H1 (cell line): ENCODE data around the gene LFNG. TPM values are rescaled to one million over a fixed set of nuclear protein-coding genes. Genes with fewer than 3 reads are reported as not detected.

Experiments
- KDM4A ChIP-seq: IDR thresholded peaks from one replicate; pipeline ENCODE4 v1.7.1; 2012; ENCODE audit warnings: low read depth, mild to moderate bottlenecking, moderate library complexity, low read length, inconsistent platforms; ENCODE audit not compliant: severe bottlenecking
- RAD21 ChIP-seq, 2 experiments: IDR thresholded peaks in 1 of 2; conservative IDR thresholded peaks in 1 of 2; 2 replicates each; pipeline ENCODE4 v1.6.1; 2011; ENCODE audit warnings: low read depth in 2 of 2, low read length in 2 of 2, improper control_type of control experiment in 1 of 2, inconsistent platforms in 1 of 2, mild to moderate bottlenecking in 1 of 2, moderate library complexity in 1 of 2
- TAF1 ChIP-seq: IDR thresholded peaks from 2 replicates; pipeline ENCODE4 v1.6.1; 2011; ENCODE audit warnings: mild to moderate bottlenecking, low read depth, low read length
- polyA plus RNA-seq, 7 experiments: library from polyadenylated mRNA; depleted of rRNA in 3 of 7; stranded (reverse) in 5 of 7; unstranded in 2 of 7; fragments of >200 nt in 5 of 7; fragments of 200-250 nt in 2 of 7; gene quantifications; 1 replicate in 5 of 7; 2 replicates in 1 of 7; 4 replicates in 1 of 7; pipeline versions ENCODE4 v1.2.1 to v1.2.3, GENCODE V29; 2011 to 2013; ENCODE audit warnings: missing spikeins in 2 of 7, mixed read lengths in 2 of 7
- total RNA-seq: library from RNA; stranded (reverse); fragmentation: NEBNext Ultra II Directional; extraction: Animal tissue kit (Norgen Biotek cat#: 25700); gene quantifications from 2 replicates; pipeline ENCODE4 v1.2.1, GENCODE V29; 2021

The LFNG gene
- total and polyA plus RNA-seq, 2 of the 8 experiments (the other 6 are each of a cell fraction or from before 2014, with no cell fraction given), result 31.6 to 35.6 TPM

- TF ChIP-seq RAD21 (IDR thresholded peaks at IDR 0.05 in 1 of 2, conservative IDR thresholded peaks at IDR 0.05 in 1 of 2; ENCODE audit: low read depth in 2 of 2, low read length in 2 of 2), result no peak
- no peak for TF ChIP-seq TAF1
- no peak for TF ChIP-seq KDM4A
Observed at GRCh38 chr7:2502647-2502966, 17.0 kb upstream of the LFNG start (continued).
